GM12878 (cell line): ENCODE data around the gene ACADL. TPM values are rescaled to one million over a fixed set of nuclear protein-coding genes. Genes with fewer than 3 reads are reported as not detected.

Source experiments
- ATAC-seq: fragments of 200-7000 bp; cut with Tn5 transposase; 3 replicates; pipeline ENCODE4 v1.9.1; 2020; ENCODE audit warnings: mild to moderate bottlenecking, moderate library complexity
- BruUV-seq: library from RNA; stranded (reverse); fragments of 400-500 nt; replicated peaks from 2 replicates; lab custom pipeline; 2021; lab: Mats Ljungman, UMichigan
- CTCF ChIA-PET: fragments of 300-600 bp; sonication (Branson Sonifier 250); formaldehyde crosslinking; extraction: SDS; loops from one replicate; lab custom pipeline; 2021; ENCODE audit warnings: inconsistent platforms; lab: Yijun Ruan, JAX
- POLR2A ChIA-PET: fragments of 350-600 bp; formaldehyde crosslinking; extraction: SDS; loops from one replicate; lab custom pipeline; 2021; ENCODE audit warnings: inconsistent platforms; lab: Charles Lee
- RAD21 ChIA-PET: fragments of 300-600 bp; sonication (Branson Sonifier 250); formaldehyde crosslinking; loops from one replicate; lab custom pipeline; 2023; ENCODE audit warnings: antibody characterized with exemption; ENCODE audit not compliant: unreplicated experiment; lab: Charles Lee
- SMC1A ChIA-PET: fragments of 300-600 bp; sonication (Branson Sonifier 250); formaldehyde crosslinking; loops from one replicate; lab custom pipeline; 2023; ENCODE audit not compliant: unreplicated experiment, uncharacterized antibody; lab: Charles Lee
- DNase-seq: peaks from one replicate; pipeline ENCODE4 v3.0.0-alpha.2; 2011; ENCODE audit warnings: low read depth, low spot score
- FAIRE-seq: peaks from 3 replicates; lab custom pipeline; 2011; peaks lifted over from hg19 to GRCh38; lab: Jason Lieb, UNC
- H2AFZ ChIP-seq: 2 replicates; pipeline ENCODE4 v1.6.0; 2011; ENCODE audit warnings: low read depth, low read length, control low read depth; ENCODE audit not compliant: control insufficient read depth
- H3K27ac ChIP-seq: 2 replicates; pipeline ENCODE4 v1.5.1; 2011; ENCODE audit warnings: control low read depth; ENCODE audit not compliant: control insufficient read depth, insufficient read depth
- H3K27me3 ChIP-seq, 2 experiments: replicated peaks in 1 of 2; 2 replicates each; pipeline versions ENCODE4 v1.6.0 to v1.6.1; 2011; ENCODE audit warnings: low read length in 1 of 2; ENCODE audit not compliant: control insufficient read depth in 2 of 2, insufficient read depth in 2 of 2
- H3K36me3 ChIP-seq, 2 experiments: 2 replicates each; pipeline ENCODE4 v1.5.1; 2011; ENCODE audit warnings: low read length in 1 of 2; ENCODE audit not compliant: control insufficient read depth in 2 of 2, insufficient read depth in 2 of 2
- H3K4me1 ChIP-seq: 2 replicates; pipeline ENCODE4 v1.6.1; 2011; ENCODE audit warnings: mild to moderate bottlenecking, low read length, moderate library complexity, mixed read lengths; ENCODE audit not compliant: control insufficient read depth, insufficient read depth
- H3K4me2 ChIP-seq: 2 replicates; pipeline ENCODE4 v1.6.0; 2011; ENCODE audit warnings: control low read depth; ENCODE audit not compliant: control insufficient read depth, insufficient read depth
- H3K4me3 ChIP-seq: fragments of 200-600 bp; sonication (generic); 2 replicates; pipeline ENCODE4 v1.5.1; 2016
- H3K79me2 ChIP-seq: 2 replicates; pipeline ENCODE4 v1.6.0; 2011; ENCODE audit warnings: low read length; ENCODE audit not compliant: control insufficient read depth, insufficient read depth
- H3K9ac ChIP-seq: 2 replicates; pipeline ENCODE4 v1.8.0; 2011; ENCODE audit warnings: low read length, control low read depth, mixed read lengths; ENCODE audit not compliant: control insufficient read depth, insufficient read depth
- H3K9me3 ChIP-seq: replicated peaks from 3 replicates; pipeline ENCODE4 v1.5.1; 2011; ENCODE audit warnings: mild to moderate bottlenecking, low read length; ENCODE audit not compliant: control insufficient read depth, insufficient read depth
- H4K20me1 ChIP-seq: 2 replicates; pipeline ENCODE4 v1.6.0; 2011; ENCODE audit not compliant: control insufficient read depth, insufficient read depth
- BRCA1 ChIP-seq: IDR thresholded peaks from 2 replicates; pipeline ENCODE4 v1.6.1; 2011; ENCODE audit warnings: low read depth, low read length, improper control_type of control experiment
- CEBPB ChIP-seq, 2 experiments: fragments of 150-350 bp in 1 of 2; IDR thresholded peaks; 2 replicates each; pipeline ENCODE4 v1.6.1; 2012 to 2014; ENCODE audit warnings: low read depth in 2 of 2, low read length in 2 of 2, borderline replicate concordance in 1 of 2, inconsistent platforms in 1 of 2
- EP300 ChIP-seq, 2 experiments: fragments of 150-350 bp in 1 of 2; IDR thresholded peaks; 2 replicates each; pipeline ENCODE4 v1.6.1; 2011 to 2012; ENCODE audit warnings: low read depth in 2 of 2, low read length in 2 of 2, borderline replicate concordance in 1 of 2, improper control_type of control experiment in 1 of 2, inconsistent platforms in 1 of 2; ENCODE audit not compliant: control insufficient read depth in 1 of 2
- PAX5 ChIP-seq: IDR thresholded peaks from 2 replicates; pipeline ENCODE4 v1.6.1; 2011; ENCODE audit warnings: low read depth, low read length, borderline replicate concordance
- PML ChIP-seq: IDR thresholded peaks from 2 replicates; pipeline ENCODE4 v1.6.1; 2012; ENCODE audit warnings: low read length, inconsistent platforms
- POLR2AphosphoS2 ChIP-seq: IDR thresholded peaks from 2 replicates; pipeline ENCODE4 v1.6.1; 2011; ENCODE audit warnings: low read depth, mild to moderate bottlenecking, low read length, improper control_type of control experiment, moderate library complexity
- TCF12 ChIP-seq: IDR thresholded peaks from 2 replicates; pipeline ENCODE4 v1.6.1; 2011; ENCODE audit warnings: low read depth, mild to moderate bottlenecking, low read length
- TCF3 ChIP-seq: IDR thresholded peaks from 2 replicates; pipeline ENCODE4 v1.6.1; 2012; ENCODE audit warnings: low read depth, mild to moderate bottlenecking, low read length, borderline replicate concordance; ENCODE audit not compliant: insufficient read depth
- YY1 ChIP-seq: IDR thresholded peaks from 2 replicates; pipeline ENCODE4 v1.6.1; 2011; ENCODE audit warnings: low read depth, mild to moderate bottlenecking, low read length
- in situ Hi-C: fragments of 300-500 bp; cut with MboI; formaldehyde crosslinking; loops from 9 replicates; pipeline ENCODE4 v1.14.3; 2018; ENCODE audit warnings: mixed read lengths
- intact Hi-C: fragments of 100-400 bp; cut with micrococcal nuclease; formaldehyde crosslinking; loops from one replicate; pipeline ENCODE4 v1.14.2; 2022; ENCODE audit not compliant: unreplicated experiment
- polyA plus RNA-seq, 11 experiments: library from polyadenylated mRNA; depleted of rRNA in 4 of 11; unstranded in 6 of 11; stranded (reverse) in 5 of 11; fragments of >200 nt; fragmentation: Nextera tagmentation in 4 of 11; fragmentation: Illumina TruSeq in 1 of 11; extraction: Ambion mirVana in 4 of 11; extraction: Trizol in 1 of 11; gene quantifications; 1 replicate in 1 of 11; 2 replicates in 10 of 11; pipeline versions ENCODE4 v1.2.1 to v1.2.3, GENCODE V29; 2011 to 2016; ENCODE audit warnings: inconsistent platforms in 2 of 11, missing spikeins in 2 of 11, low read depth in 1 of 11
- total RNA-seq, 4 experiments: library from RNA; depleted of rRNA in 3 of 4; stranded (reverse); fragments of >200 nt in 3 of 4; fragmentation: Illumina TruSeq in 1 of 4; extraction: Trizol in 1 of 4; gene quantifications; 2 replicates each; pipeline versions ENCODE4 v1.2.1 to v1.2.3, GENCODE V29; 2013 to 2021
- TF ChIP-seq, protein P1 (sequence below): fragments of 450-650 bp; IDR thresholded peaks from 2 replicates; pipeline ENCODE4 v1.6.1; 2014; ENCODE audit warnings: mild to moderate bottlenecking
- TF ChIP-seq, protein P2 (sequence below): fragments of 450-650 bp; IDR thresholded peaks from 2 replicates; pipeline ENCODE4 v1.6.1; 2017; ENCODE audit warnings: mild to moderate bottlenecking, moderate library complexity

ACADL gene
- total and polyA plus RNA-seq, 10 of the 15 experiments (the other 5 are each of a cell fraction or from before 2014, with no cell fraction given) = not detected

DNA sequence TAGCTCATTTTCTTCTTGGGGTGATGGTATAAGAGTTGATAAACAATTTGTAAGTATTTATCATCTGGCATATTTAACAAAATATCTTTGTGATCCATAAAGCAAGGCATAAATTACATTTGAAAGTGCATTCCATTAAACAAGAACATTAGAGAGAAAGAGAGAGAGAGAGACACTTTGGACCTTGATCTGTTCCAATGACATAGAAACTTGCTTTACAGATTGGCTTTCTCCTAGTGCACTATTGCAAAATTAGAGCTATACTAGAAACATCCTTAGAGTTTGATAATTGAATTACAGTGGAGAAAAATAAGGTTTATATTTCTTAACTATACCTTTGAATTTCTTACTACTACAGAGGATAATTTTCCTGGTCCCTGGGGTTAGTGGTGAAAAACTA is 5.7 kb upstream of the ACADL start:
- no peak for ATAC-seq
- POLR2A ChIA-PET = no interaction called here

More for the DNA sequence above, 5.7 kb upstream of the ACADL start:
- SMC1A ChIA-PET = interaction anchor here (1.2 to 1.9 kb wide), 3 partner anchors 12 to 30 kb away, joined by 3 to 7 read pairs (median 3); no protein-coding TSS in a partner anchor
- DNase-seq (no peak), FAIRE-seq (no peak)
- Histone ChIP-seq H3K4me1 (no peaks in the 10 kb centered on the region), H4K20me1 (no peaks in the 10 kb centered on the region), H3K4me3 (no peak overlapping the region), H3K9me3 (no peaks in the 10 kb centered on the region), H3K27ac (no peak overlapping the region), H3K36me3 (no peaks in the 10 kb centered on the region), H3K27me3 (peaks cover 0 to 1% of the 10 kb centered on the region in 2 experiments; a peak in 1 of 4 replicates), H3K9ac (no peak overlapping the region), H2AFZ (no peak overlapping the region), H3K79me2 (no peaks in the 10 kb centered on the region), H3K4me2 (no peak overlapping the region)
- TF ChIP-seq TCF12 (no peak), CEBPB (IDR thresholded peaks at IDR 0.05; ENCODE audit: borderline replicate concordance in 1 of 2, low read depth in 2 of 2, low read length in 2 of 2) (no peak), YY1 (no peak), EP300 (IDR thresholded peaks at IDR 0.05; ENCODE audit: borderline replicate concordance in 1 of 2, control insufficient read depth in 1 of 2, low read depth in 2 of 2, low read length in 2 of 2) (no peak), PML (no peak), TCF3 (no peak), BRCA1 (no peak), POLR2AphosphoS2 (no peak), PAX5 (no peak)
- TF ChIP-seq, protein P1, sequence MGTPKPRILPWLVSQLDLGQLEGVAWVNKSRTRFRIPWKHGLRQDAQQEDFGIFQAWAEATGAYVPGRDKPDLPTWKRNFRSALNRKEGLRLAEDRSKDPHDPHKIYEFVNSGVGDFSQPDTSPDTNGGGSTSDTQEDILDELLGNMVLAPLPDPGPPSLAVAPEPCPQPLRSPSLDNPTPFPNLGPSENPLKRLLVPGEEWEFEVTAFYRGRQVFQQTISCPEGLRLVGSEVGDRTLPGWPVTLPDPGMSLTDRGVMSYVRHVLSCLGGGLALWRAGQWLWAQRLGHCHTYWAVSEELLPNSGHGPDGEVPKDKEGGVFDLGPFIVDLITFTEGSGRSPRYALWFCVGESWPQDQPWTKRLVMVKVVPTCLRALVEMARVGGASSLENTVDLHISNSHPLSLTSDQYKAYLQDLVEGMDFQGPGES = no peak
- TF ChIP-seq, protein P2, sequence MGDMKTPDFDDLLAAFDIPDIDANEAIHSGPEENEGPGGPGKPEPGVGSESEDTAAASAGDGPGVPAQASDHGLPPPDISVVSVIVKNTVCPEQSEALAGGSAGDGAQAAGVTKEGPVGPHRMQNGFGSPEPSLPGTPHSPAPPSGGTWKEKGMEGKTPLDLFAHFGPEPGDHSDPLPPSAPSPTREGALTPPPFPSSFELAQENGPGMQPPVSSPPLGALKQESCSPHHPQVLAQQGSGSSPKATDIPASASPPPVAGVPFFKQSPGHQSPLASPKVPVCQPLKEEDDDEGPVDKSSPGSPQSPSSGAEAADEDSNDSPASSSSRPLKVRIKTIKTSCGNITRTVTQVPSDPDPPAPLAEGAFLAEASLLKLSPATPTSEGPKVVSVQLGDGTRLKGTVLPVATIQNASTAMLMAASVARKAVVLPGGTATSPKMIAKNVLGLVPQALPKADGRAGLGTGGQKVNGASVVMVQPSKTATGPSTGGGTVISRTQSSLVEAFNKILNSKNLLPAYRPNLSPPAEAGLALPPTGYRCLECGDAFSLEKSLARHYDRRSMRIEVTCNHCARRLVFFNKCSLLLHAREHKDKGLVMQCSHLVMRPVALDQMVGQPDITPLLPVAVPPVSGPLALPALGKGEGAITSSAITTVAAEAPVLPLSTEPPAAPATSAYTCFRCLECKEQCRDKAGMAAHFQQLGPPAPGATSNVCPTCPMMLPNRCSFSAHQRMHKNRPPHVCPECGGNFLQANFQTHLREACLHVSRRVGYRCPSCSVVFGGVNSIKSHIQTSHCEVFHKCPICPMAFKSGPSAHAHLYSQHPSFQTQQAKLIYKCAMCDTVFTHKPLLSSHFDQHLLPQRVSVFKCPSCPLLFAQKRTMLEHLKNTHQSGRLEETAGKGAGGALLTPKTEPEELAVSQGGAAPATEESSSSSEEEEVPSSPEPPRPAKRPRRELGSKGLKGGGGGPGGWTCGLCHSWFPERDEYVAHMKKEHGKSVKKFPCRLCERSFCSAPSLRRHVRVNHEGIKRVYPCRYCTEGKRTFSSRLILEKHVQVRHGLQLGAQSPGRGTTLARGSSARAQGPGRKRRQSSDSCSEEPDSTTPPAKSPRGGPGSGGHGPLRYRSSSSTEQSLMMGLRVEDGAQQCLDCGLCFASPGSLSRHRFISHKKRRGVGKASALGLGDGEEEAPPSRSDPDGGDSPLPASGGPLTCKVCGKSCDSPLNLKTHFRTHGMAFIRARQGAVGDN = no peak
- in situ Hi-C loops = no loop called here
- RAD21 ChIA-PET = no interaction called here
- intact Hi-C loops = no loop called here
- CTCF ChIA-PET = interaction anchor here (1.3 kb wide), 1 partner anchor 168 kb away, joined by 4 read pairs; no protein-coding TSS in a partner anchor
- no TSS peak for BruUV-seq
